NCI-H345 treated with DMSO at 0.1 percent for 48 hours (cell line): ENCODE measurements around the gene SGCA.

Experiments
- DNase-seq: peaks from one replicate; lab custom pipeline; 2025; ENCODE audit not compliant: unreplicated experiment; lab: John Stamatoyannopoulos, UW

SGCA gene

GRCh38 chr17:50192618-50193291 is 26.9 kb downstream of the SGCA start:
- DNase-seq = no peak

DNA sequence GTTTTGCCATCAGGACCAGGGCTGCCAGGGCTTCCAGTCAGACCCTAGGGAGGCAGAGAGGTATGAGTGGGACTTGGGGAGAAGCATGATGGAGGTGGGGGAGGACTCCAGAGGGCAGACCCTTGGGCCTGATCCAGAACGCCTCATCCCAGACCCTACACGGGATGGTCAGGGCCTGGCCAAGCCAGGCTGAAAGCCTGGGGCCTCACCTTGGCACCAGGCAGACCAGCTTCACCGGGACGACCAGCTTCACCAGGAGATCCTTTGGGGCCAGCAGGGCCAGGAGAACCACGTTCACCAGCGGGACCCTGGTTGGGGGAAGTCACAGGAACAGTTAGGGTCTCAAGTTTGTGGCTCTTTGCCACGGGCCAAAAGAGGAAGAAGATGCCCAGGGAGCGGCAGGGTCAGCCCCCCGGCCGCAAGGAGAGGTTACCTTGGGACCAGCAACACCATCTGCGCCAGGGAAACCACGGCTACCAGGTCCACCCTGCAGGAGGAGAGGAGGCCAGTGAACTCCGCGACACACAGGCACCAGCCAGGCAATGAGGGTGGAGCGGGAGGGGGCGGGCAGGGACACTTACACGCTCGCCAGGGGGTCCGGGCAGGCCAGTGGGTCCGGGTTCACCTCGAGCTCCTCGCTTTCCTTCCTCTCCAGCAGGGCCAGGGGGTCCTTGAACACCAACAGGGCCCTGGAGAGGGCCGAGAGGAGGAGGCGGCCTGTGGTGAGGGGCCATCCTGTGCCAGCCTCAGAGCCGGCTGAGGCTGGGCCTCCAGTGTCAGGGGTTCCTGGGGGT is 28.5 kb downstream of the SGCA start:
- DNase-seq = no peak

DNA sequence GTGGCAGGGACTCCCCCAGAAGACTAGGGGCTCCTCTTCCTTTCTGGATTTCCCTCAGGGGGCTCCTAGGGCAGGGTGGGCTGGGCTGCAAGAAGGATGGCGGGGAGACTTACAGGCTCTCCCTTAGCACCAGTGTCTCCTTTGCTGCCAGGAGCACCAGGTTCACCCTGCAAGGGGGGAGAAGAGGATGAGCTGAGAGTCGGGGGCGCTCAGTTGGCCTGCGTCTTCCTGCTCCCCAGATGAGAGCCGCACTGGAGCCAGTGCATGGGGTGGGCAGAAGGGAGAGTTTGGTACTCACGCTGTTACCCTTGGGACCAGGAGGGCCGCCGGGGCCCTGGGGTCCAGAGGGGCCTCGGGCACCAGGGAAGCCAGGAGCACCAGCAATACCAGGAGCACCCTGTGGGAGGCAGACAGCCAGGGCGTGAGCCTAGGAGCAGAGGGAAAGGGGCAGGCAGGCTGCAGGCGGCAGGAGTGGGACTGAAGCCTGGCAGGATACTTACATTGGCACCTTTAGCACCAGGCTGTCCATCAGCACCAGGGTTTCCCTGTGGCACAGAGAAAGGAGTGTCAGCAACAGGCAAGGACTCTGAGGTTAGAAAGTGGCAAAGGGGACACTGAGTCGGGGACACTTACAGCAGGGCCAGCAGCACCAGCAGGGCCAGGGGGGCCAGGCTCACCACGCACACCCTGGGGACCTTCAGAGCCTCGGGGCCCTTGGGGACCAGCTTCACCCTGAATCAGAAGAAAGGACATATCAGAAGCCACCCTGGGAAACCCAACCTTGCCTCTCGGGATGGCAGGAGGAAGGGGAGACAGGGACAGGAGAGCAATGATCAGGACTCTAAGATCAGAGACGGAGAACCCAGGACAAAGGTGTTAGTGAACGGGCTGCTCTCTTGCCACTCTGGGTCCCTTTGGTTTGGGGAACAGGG is 29.4 kb downstream of the SGCA start:
- no peak for DNase-seq

- no peak for DNase-seq
Measured at GRCh38 chr17:50196036-50196435, 30.2 kb downstream of the SGCA start.

DNA sequence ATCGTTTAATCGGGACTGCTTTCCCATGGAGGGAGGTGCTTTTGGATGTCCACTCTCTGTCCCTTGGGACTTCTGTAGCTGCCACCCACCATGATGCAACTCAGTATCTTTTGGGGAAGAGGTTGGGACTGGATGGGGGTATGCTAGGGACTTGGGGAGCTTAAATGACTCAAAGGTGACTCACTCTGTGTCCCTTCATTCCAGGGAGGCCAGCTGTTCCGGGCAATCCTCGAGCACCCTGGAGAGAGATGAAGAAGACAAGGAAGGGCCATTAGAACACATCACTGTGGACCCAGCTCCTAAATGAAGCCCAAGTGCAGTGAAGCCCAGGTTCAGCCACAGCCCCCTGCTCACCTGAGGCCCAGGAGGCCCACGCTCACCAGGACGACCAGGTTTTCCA is 31.0 kb downstream of the SGCA start:
- no peak for DNase-seq

- DNase-seq = peak; percentile 2
Measured at GRCh38 chr17:50198026-50198669, 32.3 kb downstream of the SGCA start.

DNA sequence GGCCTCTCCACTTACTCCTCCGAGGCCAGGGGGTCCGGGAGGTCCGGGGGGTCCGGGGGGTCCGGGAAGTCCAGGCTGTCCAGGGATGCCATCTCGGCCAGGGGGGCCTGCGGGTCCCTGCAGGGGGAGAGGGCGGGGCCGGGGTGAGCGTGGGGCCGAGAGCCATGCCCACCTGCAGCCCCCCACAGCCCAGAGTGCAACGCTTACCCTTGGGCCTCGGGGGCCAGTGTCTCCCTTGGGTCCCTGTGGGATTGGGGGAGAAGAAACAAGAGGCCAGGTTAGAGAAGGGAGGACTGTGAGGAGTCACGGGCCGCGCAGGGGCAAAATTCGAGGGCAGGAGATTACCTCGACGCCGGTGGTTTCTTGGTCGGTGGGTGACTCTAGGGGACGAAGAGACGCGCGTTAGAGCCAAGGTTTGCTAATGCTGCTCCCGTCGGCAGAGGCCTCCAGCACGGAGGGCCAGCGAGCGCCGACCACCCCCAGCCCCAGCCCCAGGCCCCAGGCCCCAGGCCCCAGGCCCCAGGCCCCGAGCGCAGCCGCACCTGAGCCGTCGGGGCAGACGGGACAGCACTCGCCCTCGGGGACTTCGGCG is 33.5 kb downstream of the SGCA start:
- DNase-seq = no peak

DNA sequence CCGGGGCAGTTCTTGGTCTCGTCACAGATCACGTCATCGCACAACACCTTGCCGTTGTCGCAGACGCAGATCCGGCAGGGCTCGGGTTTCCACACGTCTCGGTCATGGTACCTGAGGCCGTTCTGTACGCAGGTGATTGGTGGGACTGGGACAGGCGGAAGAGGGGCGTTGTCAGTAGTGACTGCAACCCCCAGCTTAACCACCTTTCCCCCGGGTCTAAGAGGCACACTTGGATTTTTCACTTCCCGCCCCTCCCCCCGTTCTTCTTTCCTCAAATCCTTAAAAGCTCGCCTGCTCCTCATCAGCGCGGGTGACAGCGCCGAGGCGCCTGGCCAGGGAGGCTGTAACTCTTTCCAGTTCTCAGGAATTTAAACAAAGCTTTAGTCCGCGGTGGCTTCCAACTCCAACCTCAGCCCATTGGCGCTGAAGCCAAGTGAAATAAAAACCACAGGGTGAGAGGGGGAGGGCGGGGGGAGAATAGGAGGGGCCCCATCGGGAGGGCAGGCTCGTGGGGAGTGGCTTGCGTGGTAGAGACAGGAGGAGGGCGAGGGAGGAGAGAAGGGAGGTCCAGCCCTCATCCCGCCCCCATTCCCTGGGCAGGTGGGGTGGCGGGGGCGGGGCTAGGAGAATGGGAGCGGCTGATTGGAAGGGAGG is 34.1 kb downstream of the SGCA start:
- DNase-seq = peak; percentile 75

GRCh38 chr17:50200457-50201275 is 34.9 kb downstream of the SGCA start:
- DNase-seq = peak; percentile 75

GRCh38 chr17:50201276-50201854 is 35.6 kb downstream of the SGCA start, which contains the start of gene COL1A1:
Gene COL1A1 (minus strand): TSS chr17:50201631. CDS start chr17:50201513, 118 bp downstream.
- no peak for DNase-seq

- DNase-seq = no peak
Measured at GRCh38 chr17:50203086-50203485, 37.3 kb downstream of the SGCA start.

- DNase-seq = no peak
Measured at GRCh38 chr17:50203604-50204345, 38.0 kb downstream of the SGCA start.

DNA sequence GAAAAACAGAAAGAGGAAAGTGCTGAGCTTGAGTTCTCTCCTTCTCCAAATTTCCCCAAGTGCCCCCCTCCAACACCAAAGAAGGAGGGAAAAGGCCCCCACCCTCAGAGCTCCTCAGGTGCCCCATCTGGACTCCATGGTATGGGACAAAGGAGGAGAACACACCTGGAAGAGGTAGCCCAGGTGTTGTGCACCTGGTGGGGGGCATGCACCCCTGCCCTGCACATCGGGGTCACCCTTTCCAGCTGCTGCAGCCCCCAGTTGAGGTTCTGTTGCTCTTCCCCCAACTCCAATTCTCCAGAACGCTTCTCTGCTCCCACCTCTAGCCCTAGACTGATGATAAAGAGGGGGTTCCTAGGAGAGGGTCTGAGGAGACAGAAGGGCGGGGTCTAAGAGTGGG is 38.6 kb downstream of the SGCA start:
- no peak for DNase-seq

DNA sequence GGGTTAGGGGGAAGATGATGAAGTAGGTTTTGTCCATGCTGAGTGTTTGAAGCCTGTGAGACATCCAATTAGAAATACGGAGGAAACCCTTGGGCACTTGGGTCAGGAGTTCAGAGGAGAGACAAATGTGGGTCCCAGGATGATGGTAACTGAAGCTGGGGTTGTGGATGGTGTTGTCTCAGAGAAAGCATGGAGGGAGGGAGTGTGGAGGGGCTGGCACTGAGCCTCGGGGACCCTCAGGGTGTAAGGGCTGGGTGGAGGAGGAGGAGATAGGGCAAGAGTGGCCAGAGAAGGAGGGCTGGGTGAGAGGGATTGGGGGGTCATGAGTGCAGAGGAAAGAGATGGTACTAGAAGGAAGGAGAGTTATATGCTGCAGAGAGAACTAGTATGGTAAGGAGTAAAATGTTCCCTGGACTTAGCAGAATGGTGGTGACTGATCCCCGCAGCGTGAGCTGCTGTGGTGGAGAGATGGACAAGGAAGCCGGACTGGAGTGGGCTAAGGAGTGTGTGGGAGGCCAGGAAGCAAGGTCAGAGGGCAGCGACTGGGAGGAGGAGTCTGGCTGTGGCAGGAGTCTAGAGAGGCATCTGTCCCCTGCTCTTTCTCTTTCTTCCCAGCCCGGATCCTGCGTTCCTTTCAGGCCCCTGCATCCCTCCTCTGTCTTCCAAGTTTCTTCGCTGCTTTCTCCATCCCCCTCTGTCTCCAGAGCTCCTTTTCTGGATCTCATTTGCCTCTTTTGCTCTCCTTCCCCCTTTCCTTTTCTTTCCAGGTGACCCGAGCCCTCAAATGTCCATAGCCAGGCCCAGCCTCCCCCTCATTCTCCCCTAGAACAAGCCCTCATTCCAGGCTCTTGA is 39.5 kb downstream of the SGCA start:
- DNase-seq = no peak

DNA sequence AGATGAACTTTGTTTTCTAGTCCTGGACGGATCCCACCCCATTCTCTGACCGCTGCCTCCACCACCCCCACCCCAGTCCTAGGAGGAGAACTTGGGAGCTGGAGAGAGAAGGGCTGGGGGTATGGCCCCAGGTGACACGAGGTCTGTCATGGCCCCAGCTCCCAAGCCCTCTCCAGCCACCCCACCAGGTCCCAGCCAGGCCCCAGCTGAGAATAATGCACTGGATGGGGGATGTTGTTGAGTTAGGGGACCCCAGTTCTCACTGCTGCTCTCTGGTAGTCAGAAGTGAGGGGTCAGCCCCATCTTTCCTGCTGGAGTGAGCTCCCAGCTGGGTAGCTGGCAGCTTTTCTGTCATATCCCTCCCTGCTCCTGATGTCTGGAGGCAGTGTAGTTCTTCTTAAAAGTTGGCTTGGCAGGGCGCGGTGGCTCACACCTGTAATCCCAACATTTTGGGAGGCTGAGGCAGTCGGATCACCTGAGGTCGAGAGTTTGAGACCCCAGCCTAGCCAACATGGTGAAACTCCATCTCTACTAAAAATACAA is 40.2 kb downstream of the SGCA start:
- DNase-seq = no peak

- DNase-seq = no peak
Measured at GRCh38 chr17:50206604-50207293, 40.9 kb downstream of the SGCA start.
